ENCODE results near the gene PIKFYVE.
A peak's percentile ranks its signal among the peaks of the same experiment; 100 is the strongest.
"Not testable (repeated sequence)": the region's sequence is repeated elsewhere in the genome, so short reads cannot be mapped to it uniquely, and the experiment has no call there.

PIKFYVE gene

GRCh38 chr2:208265801-208266552 lies at the start of gene PIKFYVE:
Gene PIKFYVE (plus strand): TSS chr2:208266255. CDS start chr2:208271520, 5,265 bp downstream.
- DNase-seq (ENCODE audit: low spot score), result peak; percentile 99

DNA sequence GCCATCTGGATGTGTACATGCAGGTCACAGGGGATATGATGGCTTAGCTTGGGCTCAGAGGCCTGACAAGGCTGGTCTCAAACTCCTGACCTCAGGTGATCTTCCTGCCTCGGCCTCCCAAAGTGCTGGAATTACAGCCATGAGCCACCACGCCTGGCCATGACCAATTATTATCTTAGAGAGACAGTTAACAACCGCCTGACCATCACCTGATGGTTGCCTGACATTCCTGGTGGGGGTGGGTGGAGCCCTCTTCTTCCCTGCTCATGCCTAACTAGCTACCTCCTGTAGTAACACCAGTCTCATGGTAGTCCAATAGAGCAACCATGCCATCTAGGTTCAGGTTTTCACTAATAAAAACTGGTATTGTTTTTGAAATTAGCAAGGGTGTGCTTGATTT lies 44.2 kb upstream of the PIKFYVE start:
- DNase-seq (ENCODE audit: low spot score), result not testable (repeated sequence)

DNA sequence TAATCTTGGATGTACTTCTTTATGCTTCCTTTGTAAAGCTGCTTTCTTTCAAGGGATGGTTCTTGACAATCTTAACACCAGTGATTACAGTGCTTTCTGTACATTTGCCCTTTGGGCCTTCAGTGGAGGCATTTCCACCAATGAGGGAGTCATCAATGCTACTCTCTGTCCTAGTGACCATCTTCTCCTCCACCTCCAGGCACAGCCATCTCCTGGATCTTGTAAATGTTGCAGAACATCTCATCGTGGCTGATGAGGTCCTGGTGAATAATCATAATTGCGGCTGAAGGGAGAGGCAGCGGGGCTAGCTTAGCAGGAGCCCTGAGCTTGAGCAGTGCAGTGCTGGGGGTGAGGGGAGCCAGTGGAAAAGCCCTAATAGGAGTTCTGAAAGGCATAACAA lies 43.7 kb upstream of the PIKFYVE start:
- peak; percentile 19 for DNase-seq (ENCODE audit: low spot score)

DNA sequence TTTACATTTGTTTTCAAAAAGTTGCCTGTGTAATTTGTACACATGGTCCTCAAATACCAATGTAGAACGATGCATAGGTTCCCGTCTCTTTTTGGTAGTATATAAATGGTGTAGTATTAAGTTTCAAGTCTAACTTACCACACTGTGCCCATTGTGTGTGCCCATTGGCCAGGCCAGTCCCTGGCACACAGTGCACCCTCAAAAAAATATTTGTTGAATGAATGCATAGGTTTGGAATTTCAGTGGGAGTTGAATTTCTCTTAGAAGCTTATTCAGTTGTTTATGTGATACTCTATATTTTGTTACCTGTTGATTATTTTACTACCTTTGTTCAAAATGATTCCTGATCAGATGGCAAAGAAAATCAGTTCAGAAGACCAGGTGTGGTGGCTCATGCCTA lies 41.3 kb upstream of the PIKFYVE start:
- no peak for DNase-seq (ENCODE audit: low spot score)

GRCh38 chr2:208227581-208228232 lies 38.3 kb upstream of the PIKFYVE start:
- DNase-seq (ENCODE audit: low spot score), result no peak

DNA sequence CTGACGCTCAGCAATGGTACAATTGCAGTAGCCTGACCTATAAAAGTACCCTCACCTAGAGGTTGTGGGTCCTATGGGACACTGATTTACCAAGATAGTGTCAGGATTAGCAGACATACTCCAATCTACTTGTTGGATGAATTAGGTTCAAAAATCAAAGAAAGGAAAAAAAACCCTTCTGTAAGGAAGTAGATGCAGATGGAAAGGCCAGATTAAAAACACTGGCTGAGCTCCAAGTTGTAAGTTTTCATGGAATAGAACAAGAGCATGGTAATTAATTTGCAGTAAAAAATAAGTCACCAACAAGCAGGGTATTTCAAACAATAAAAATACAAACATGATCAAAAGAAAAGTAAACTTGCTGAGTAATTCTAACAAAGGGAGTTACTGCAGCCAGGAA lies 37.6 kb upstream of the PIKFYVE start:
- DNase-seq (ENCODE audit: low spot score), result no peak

DNA sequence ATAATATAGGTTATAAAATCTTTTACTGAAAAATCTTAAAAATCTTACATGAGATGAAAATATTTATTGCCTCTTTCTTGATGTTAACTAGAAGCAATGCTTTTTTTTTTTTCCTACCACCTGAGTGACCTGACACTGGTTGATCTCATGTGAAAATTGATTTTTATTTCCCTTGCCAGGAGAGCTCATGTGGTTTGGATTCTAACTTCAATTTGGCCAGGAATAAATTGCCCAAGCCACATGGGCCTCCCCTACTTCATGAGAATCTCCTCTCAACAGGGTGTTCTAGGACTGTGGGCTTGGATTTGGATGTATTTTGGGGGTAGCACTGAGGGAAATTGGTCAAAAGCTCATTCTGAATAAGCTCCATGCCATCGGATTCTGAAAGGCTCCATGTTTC lies 31.3 kb upstream of the PIKFYVE start:
- DNase-seq (ENCODE audit: low spot score), result no peak

DNA sequence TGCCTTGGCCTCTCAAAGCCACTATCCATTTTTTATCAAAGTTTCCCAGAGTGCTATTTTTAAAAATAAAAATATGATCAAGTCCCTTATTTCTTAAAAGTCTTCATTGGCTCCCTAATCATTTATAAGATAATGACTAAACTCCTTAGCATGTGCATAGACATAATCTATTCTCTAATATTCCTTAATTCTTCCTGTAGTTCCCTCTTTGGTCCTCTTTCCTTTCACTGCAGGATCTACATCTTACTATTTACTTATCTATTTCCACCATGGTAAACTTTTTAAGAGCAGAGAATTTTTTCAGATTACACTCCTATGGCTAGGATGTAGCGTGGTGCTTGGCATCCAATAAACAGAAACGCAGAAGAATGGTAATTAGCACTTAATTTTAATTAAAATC lies 30.2 kb upstream of the PIKFYVE start:
- no peak for DNase-seq (ENCODE audit: low spot score)

- no peak for DNase-seq (ENCODE audit: low spot score)
Observed at GRCh38 chr2:208239770-208240493, 26.1 kb upstream of the PIKFYVE start.

DNA sequence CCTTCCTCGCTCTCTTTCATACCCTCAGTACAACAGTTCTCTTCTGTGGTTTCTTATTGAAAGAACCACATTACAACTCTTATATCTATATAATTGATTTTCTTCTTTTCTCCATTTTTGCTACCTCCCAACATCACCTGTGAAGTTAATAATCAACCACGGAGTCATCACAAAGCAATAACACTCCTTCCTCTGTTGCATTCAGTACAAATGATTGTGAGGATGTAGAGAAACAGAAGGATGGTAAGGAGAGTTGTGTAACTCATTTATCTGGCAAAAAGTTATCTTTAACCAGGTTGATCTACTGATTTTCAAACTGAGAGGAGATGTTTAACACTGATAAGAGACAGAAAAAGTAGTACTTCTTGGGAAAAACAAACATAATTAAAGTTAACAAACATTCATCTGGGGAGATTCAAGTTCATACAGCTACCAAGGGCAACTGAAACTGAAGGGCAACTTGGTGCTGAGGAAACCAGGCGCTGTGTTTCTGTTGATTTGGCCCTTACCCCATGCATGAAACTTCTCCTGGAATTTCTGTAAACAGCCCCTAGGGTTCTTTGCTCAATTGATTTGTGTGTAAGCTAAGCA lies 25.3 kb upstream of the PIKFYVE start:
- no peak for DNase-seq (ENCODE audit: low spot score)

- no peak for DNase-seq (ENCODE audit: low spot score)
Observed at GRCh38 chr2:208244422-208244821, 21.6 kb upstream of the PIKFYVE start.

- no peak for DNase-seq (ENCODE audit: low spot score)
Observed at GRCh38 chr2:208245746-208246145, 20.3 kb upstream of the PIKFYVE start.

DNA sequence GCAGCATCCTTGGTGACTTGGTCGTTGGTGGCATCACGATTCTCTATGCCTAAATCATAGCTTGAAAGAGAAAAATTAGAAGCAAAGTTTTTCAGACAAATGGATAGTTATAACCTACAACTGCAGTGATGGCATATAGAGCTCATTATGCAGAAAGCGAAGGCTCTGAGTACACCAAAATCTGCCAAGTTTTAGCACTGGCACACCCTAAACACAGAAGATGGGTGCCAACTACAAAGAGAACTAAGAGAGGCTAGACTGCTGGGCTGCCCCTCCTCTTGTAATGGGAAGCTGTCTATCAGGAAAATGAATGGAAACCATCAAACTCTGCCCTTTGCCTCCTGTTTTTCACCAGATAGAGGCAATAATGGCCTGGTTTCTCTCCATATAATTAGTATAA lies 17.5 kb upstream of the PIKFYVE start:
- DNase-seq (ENCODE audit: low spot score), result no peak

GRCh38 chr2:208249296-208249695 lies 16.8 kb upstream of the PIKFYVE start:
- DNase-seq (ENCODE audit: low spot score), result no peak

GRCh38 chr2:208250388-208250787 lies 15.7 kb upstream of the PIKFYVE start:
- DNase-seq (ENCODE audit: low spot score), result no peak

DNA sequence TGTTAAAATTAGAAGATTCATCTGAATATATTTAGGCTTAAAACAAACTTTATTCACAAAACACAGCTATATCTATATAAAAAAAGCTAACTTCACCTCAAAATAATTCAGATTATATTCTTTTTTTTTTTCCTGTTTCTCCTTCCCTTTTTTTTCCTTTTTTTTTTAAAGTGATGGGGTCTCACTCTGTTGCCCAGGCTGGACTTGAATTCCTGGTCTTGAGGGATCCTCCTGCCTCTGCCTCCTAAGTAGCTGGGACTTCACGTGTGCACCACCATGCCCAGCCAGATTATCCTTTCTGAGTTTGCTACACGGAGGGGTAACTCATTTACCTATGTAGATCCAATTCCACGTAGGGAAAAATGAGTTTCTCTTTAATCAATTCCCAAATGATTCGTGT lies 15.0 kb upstream of the PIKFYVE start:
- DNase-seq (ENCODE audit: low spot score), result no peak

GRCh38 chr2:208252716-208253492 lies 13.2 kb upstream of the PIKFYVE start:
- DNase-seq (ENCODE audit: low spot score), result no peak

DNA sequence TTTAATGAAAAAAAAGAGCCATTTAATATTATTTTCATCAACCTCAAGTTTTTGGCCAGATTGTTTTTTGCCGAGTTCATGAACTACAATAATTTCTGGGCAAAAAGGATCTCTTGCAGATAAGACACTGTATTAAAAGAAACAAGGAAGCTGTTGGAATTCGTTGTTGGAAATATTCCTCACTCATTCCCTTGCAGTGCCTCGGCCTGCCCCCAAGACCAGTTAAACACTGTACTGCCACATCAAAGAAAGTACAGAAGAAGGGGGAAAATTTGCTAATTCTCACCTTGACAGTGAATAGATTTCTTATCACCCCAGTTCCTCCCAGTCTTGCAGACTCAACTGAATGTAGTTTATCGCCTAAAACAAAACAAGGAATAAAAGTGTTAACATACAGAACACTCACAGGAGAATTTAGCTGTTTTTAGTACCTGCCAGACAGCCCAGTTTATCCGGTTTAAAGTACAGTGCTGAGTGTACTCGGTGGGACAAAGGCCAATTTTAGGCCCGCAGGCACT lies 12.4 kb upstream of the PIKFYVE start:
- DNase-seq (ENCODE audit: low spot score), result peak; percentile 40

- peak; percentile 81 for DNase-seq (ENCODE audit: low spot score)
Observed at GRCh38 chr2:208254118-208254870, 11.8 kb upstream of the PIKFYVE start.

GRCh38 chr2:208254871-208255556 lies 11.0 kb upstream of the PIKFYVE start, which contains the start of gene IDH1:
Gene IDH1 (minus strand): TSS chr2:208255071. CDS start chr2:208251551, 3,520 bp downstream.
- peak; percentile 93 for DNase-seq (ENCODE audit: low spot score)
